ENCODE data around the gene GLB1L2.
"Not testable (repeated sequence)": the region's sequence is repeated elsewhere in the genome, so short reads cannot be mapped to it uniquely, and the experiment has no call there.

Gene GLB1L2

GRCh38 chr11:134312807-134313206 lies 19.0 kb upstream of the GLB1L2 start:
- TF ChIP-seq CTCF (conservative IDR thresholded peaks at IDR 0.05) = no peak
- no peak overlapping the region for H3K27ac ChIP-seq

GRCh38 chr11:134313379-134313778 lies 18.4 kb upstream of the GLB1L2 start:
- no peak for TF ChIP-seq CTCF (conservative IDR thresholded peaks at IDR 0.05)
- H3K27ac ChIP-seq = no peak overlapping the region

- H3K27ac ChIP-seq = no peak overlapping the region
- TF ChIP-seq CTCF (conservative IDR thresholded peaks at IDR 0.05) = no peak
Measured at GRCh38 chr11:134313821-134314607, 17.8 kb upstream of the GLB1L2 start.

DNA sequence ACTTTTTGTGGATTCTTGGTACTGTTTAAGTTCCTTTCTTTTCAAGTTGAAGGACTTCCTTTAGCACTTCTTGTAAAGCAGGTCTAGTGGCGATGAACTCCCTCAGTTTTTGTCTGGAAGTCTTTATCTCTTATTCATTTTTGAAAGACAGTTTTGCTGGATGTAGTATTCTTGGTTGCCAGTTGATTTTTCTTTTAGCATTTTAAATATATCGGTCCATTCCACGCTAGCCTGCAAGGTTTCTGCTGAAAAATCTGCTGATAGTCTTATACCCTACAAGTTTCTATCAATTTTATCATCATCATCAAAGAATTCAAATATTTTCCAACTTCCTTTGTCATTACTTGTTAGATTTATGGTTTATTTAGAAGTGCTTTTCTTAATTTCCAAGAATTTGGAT lies 14.7 kb upstream of the GLB1L2 start:
- TF ChIP-seq CTCF (conservative IDR thresholded peaks at IDR 0.05) = no peak

GRCh38 chr11:134321373-134321772 lies 10.4 kb upstream of the GLB1L2 start:
- H3K27ac ChIP-seq = not testable (repeated sequence)

More for the DNA sequence above, 14.7 kb upstream of the GLB1L2 start:
- H3K27ac ChIP-seq = no peak overlapping the region

DNA sequence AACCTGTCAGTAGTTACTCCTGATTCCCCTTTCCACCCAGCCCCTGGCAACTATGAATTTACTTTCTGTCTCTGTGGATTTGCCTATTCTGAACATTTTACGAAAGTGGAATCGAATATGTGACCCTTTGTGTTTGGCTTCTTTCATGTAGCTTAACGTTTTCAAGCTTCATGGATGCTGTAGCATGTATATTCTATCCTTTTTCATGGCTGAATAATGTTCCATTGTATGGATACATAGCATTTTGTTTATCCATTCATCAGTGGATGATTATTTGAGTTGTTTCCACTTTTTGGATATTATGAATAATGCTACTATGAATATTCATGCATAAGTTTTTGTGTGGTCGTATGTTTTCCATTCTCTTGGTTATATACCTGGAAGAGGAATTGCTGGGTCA lies 9.2 kb upstream of the GLB1L2 start:
- no peak for TF ChIP-seq CTCF (conservative IDR thresholded peaks at IDR 0.05)
- H3K27ac ChIP-seq = no peak overlapping the region

- no peak overlapping the region for H3K27ac ChIP-seq
- TF ChIP-seq CTCF (conservative IDR thresholded peaks at IDR 0.05) = no peak
Measured at GRCh38 chr11:134328433-134328832, 3.4 kb upstream of the GLB1L2 start.

DNA sequence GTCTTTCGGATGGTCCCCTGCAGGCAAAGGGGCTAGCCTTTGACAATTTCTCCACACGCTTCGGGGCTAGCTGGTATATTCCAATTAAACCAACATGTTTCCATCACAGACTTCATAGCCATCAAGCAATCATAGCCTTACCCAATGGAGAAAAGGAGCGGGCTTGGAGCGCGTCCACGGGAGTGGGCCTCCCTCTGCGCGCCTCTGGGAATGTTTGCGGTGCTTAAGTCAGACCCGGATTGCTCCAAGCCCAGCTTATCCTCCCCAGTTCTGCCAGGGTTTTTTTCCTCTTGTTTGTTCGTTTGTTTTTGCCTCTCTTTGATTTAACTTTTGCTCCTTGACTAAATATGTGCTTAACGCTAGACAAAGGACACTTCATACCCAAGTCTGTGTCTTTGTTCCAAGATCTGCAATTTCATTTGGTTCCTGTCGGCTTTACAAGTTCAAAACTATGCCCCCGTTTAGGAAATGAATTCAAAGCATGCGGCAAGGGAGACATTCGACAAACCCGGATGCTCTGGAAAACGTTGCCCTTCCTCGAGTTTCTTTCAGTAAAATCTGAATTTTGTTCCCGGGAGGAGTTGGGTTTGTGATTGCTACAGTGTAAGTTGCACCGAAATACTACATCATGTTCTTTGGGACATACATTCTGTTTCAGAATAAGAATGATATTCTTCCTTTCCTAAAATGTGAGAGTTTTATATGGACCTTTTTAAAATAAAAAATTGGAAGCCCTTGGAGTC lies 1.0 kb upstream of the GLB1L2 start:
- peak overlapping the region; percentile 58 for H3K27ac ChIP-seq
- no peak for TF ChIP-seq CTCF (conservative IDR thresholded peaks at IDR 0.05)

Data from VCaP (cell line).